IPS-15b (cell line): ENCODE results near the gene VASH1.

Experiments
- H3K27me3 ChIP-seq: one replicate; pipeline ENCODE4 v1.6.1; 2013; ENCODE audit warnings: low read length; ENCODE audit not compliant: control insufficient read depth, insufficient read depth
- H3K36me3 ChIP-seq: one replicate; pipeline ENCODE4 v1.6.1; 2013; ENCODE audit warnings: low read length; ENCODE audit not compliant: control insufficient read depth, insufficient read depth
- H3K4me1 ChIP-seq: one replicate; pipeline ENCODE4 v1.6.1; 2013; ENCODE audit warnings: mild to moderate bottlenecking, low read length; ENCODE audit not compliant: control insufficient read depth, insufficient read depth
- H3K4me3 ChIP-seq: one replicate; pipeline ENCODE4 v1.5.1; 2013; ENCODE audit warnings: low read depth, low read length
- H3K9ac ChIP-seq: one replicate; pipeline ENCODE4 v1.6.1; 2013; ENCODE audit warnings: low read depth, mild to moderate bottlenecking, low read length
- H3K9me3 ChIP-seq: one replicate; pipeline ENCODE4 v1.6.1; 2013; ENCODE audit warnings: mild to moderate bottlenecking, low read length; ENCODE audit not compliant: control insufficient read depth, insufficient read depth

VASH1 gene

GRCh38 chr14:76782115-76782884, 21.0 kb downstream of the VASH1 start:
- Histone ChIP-seq H3K27me3 (no peaks in the 10 kb centered on the region), H3K9me3 (no peaks in the 10 kb centered on the region), H3K4me1 (no peaks in the 10 kb centered on the region), H3K9ac (no peak overlapping the region), H3K4me3 (no peak overlapping the region), H3K36me3 (peaks cover 16% of the 10 kb centered on the region)

GRCh38 chr14:76782885-76783566, 21.8 kb downstream of the VASH1 start:
- H3K4me1 ChIP-seq: no peaks in the 10 kb centered on the region
- H3K9me3 ChIP-seq: no peaks in the 10 kb centered on the region
- H3K9ac ChIP-seq: no peak overlapping the region
- peaks cover 21% of the 10 kb centered on the region for H3K36me3 ChIP-seq
- H3K27me3 ChIP-seq: no peaks in the 10 kb centered on the region
- no peak overlapping the region for H3K4me3 ChIP-seq

GRCh38 chr14:76784266-76784874, 23.1 kb downstream of the VASH1 start:
- Histone ChIP-seq H3K27me3 (no peaks in the 10 kb centered on the region), H3K36me3 (peaks cover 26% of the 10 kb centered on the region), H3K9me3 (no peaks in the 10 kb centered on the region), H3K4me3 (no peak overlapping the region), H3K4me1 (no peaks in the 10 kb centered on the region), H3K9ac (no peak overlapping the region)

GRCh38 chr14:76784881-76785280, 23.6 kb downstream of the VASH1 start:
- no peak overlapping the region for H3K4me3 ChIP-seq
- no peaks in the 10 kb centered on the region for H3K4me1 ChIP-seq
- H3K9ac ChIP-seq: no peak overlapping the region
- peaks cover 26% of the 10 kb centered on the region for H3K36me3 ChIP-seq
- H3K9me3 ChIP-seq: no peaks in the 10 kb centered on the region
- H3K27me3 ChIP-seq: no peaks in the 10 kb centered on the region

- H3K27me3 ChIP-seq: no peaks in the 10 kb centered on the region
- H3K4me3 ChIP-seq: no peak overlapping the region
- H3K36me3 ChIP-seq: peaks cover 29% of the 10 kb centered on the region
- H3K4me1 ChIP-seq: no peaks in the 10 kb centered on the region
- no peaks in the 10 kb centered on the region for H3K9me3 ChIP-seq
- no peak overlapping the region for H3K9ac ChIP-seq
Measured at GRCh38 chr14:76786601-76787000, 25.3 kb downstream of the VASH1 start.

- Histone ChIP-seq H3K9me3 (no peaks in the 10 kb centered on the region), H3K27me3 (no peaks in the 10 kb centered on the region), H3K4me3 (no peak overlapping the region), H3K9ac (no peak overlapping the region), H3K4me1 (no peaks in the 10 kb centered on the region), H3K36me3 (peaks cover 29% of the 10 kb centered on the region)
Measured at GRCh38 chr14:76792422-76792821, 31.2 kb downstream of the VASH1 start.

GRCh38 chr14:76793324-76793723, 32.1 kb downstream of the VASH1 start:
- no peaks in the 10 kb centered on the region for H3K4me1 ChIP-seq
- no peak overlapping the region for H3K4me3 ChIP-seq
- H3K9ac ChIP-seq: no peak overlapping the region
- no peaks in the 10 kb centered on the region for H3K9me3 ChIP-seq
- H3K27me3 ChIP-seq: no peaks in the 10 kb centered on the region
- H3K36me3 ChIP-seq: peaks cover 28% of the 10 kb centered on the region

GRCh38 chr14:76793956-76794355, 32.7 kb downstream of the VASH1 start:
- Histone ChIP-seq H3K9me3 (no peaks in the 10 kb centered on the region), H3K4me1 (no peaks in the 10 kb centered on the region), H3K27me3 (no peaks in the 10 kb centered on the region), H3K36me3 (peaks cover 25% of the 10 kb centered on the region), H3K4me3 (no peak overlapping the region), H3K9ac (no peak overlapping the region)

- peaks cover 3% of the 10 kb centered on the region for H3K4me1 ChIP-seq
- H3K4me3 ChIP-seq: no peak overlapping the region
- H3K9ac ChIP-seq: no peak overlapping the region
- H3K36me3 ChIP-seq: peaks cover 23% of the 10 kb centered on the region
- H3K9me3 ChIP-seq: no peaks in the 10 kb centered on the region
- H3K27me3 ChIP-seq: no peaks in the 10 kb centered on the region
Measured at GRCh38 chr14:76806446-76806845, 45.2 kb downstream of the VASH1 start.

- H3K9ac ChIP-seq: no peak overlapping the region
- H3K27me3 ChIP-seq: no peaks in the 10 kb centered on the region
- H3K9me3 ChIP-seq: no peaks in the 10 kb centered on the region
- peaks cover 19% of the 10 kb centered on the region for H3K36me3 ChIP-seq
- H3K4me3 ChIP-seq: no peak overlapping the region
- peaks cover 5% of the 10 kb centered on the region for H3K4me1 ChIP-seq
Measured at GRCh38 chr14:76808011-76808410, 46.7 kb downstream of the VASH1 start.

- no peaks in the 10 kb centered on the region for H3K9me3 ChIP-seq
- no peak overlapping the region for H3K4me3 ChIP-seq
- H3K27me3 ChIP-seq: no peaks in the 10 kb centered on the region
- peaks cover 14% of the 10 kb centered on the region for H3K36me3 ChIP-seq
- H3K4me1 ChIP-seq: peaks cover 8% of the 10 kb centered on the region
- H3K9ac ChIP-seq: no peak overlapping the region
Measured at GRCh38 chr14:76808990-76809389, 47.7 kb downstream of the VASH1 start.

- no peak overlapping the region for H3K9ac ChIP-seq
- H3K4me1 ChIP-seq: peaks cover 8% of the 10 kb centered on the region
- H3K36me3 ChIP-seq: peaks cover 14% of the 10 kb centered on the region
- H3K27me3 ChIP-seq: no peaks in the 10 kb centered on the region
- H3K9me3 ChIP-seq: no peaks in the 10 kb centered on the region
- no peak overlapping the region for H3K4me3 ChIP-seq
Measured at GRCh38 chr14:76810525-76810924, 49.3 kb downstream of the VASH1 start.
